RWPE1 (cell line): Measurements from ENCODE around the gene PCDHGB3.

ENCODE experiments used
- CTCF ChIA-PET: fragments of 350-600 bp; sonication (Branson Sonifier 250); formaldehyde crosslinking; extraction: SDS; loops from one replicate; lab custom pipeline; 2021; lab: Yijun Ruan, JAX
- POLR2A ChIA-PET: fragments of 400-600 bp; formaldehyde crosslinking; extraction: SDS; loops from one replicate; lab custom pipeline; 2020; ENCODE audit warnings: antibody characterized with exemption; ENCODE audit not compliant: low non-redundant PET; lab: Yijun Ruan, JAX
- DNase-seq: peaks from one replicate; pipeline ENCODE4 v3.0.0; 2012; ENCODE audit warnings: low spot score
- H3K27ac ChIP-seq: fragments of 450-650 bp; 2 replicates; pipeline ENCODE4 v1.5.1; 2017
- TF ChIP-seq, protein P1 (sequence below): fragments of 450-650 bp; conservative IDR thresholded peaks from 2 replicates; pipeline ENCODE4 v1.5.1; 2017; ENCODE audit warnings: low read depth, mild to moderate bottlenecking

PCDHGB3 gene

GRCh38 chr5:141420855-141421488 lies 50.9 kb downstream of the PCDHGB3 start, which contains the start of gene PCDHGA11:
Gene PCDHGA11 (plus strand): TSS chr5:141421051. CDS start chr5:141421228, 177 bp downstream.
- DNase-seq = no peak
- ChIA-PET CTCF (interaction anchor here (0.7 to 0.9 kb wide), 3 partner anchors 12 to 164 kb away, joined by 3 to 4 read pairs (median 4); no protein-coding TSS in a partner anchor), POLR2A (no interaction called here)
- no peak within 1 kb of the TSS for H3K27ac ChIP-seq
- TF ChIP-seq, protein P1, sequence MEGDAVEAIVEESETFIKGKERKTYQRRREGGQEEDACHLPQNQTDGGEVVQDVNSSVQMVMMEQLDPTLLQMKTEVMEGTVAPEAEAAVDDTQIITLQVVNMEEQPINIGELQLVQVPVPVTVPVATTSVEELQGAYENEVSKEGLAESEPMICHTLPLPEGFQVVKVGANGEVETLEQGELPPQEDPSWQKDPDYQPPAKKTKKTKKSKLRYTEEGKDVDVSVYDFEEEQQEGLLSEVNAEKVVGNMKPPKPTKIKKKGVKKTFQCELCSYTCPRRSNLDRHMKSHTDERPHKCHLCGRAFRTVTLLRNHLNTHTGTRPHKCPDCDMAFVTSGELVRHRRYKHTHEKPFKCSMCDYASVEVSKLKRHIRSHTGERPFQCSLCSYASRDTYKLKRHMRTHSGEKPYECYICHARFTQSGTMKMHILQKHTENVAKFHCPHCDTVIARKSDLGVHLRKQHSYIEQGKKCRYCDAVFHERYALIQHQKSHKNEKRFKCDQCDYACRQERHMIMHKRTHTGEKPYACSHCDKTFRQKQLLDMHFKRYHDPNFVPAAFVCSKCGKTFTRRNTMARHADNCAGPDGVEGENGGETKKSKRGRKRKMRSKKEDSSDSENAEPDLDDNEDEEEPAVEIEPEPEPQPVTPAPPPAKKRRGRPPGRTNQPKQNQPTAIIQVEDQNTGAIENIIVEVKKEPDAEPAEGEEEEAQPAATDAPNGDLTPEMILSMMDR = no peak

DNA sequence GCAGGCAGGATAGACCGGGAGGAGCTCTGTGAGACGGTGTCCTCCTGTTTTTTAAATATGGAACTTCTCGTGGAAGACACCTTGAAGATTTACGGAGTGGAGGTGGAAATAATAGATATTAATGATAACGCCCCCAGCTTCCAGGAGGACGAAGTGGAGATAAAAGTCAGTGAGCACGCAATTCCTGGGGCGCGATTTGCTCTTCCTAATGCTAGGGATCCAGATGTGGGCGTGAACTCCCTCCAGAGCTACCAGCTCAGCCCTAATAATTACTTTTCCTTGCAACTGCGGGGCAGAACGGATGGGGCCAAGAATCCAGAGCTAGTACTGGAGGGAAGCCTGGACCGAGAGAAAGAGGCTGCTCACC lies 51.4 kb downstream of the PCDHGB3 start:
- no peak for DNase-seq
- POLR2A ChIA-PET = no interaction called here
- CTCF ChIA-PET = interaction anchor here (0.6 to 0.7 kb wide), 2 partner anchors 11 to 159 kb away, joined by 3 read pairs; no protein-coding TSS in a partner anchor
- H3K27ac ChIP-seq = no peak overlapping the region
- TF ChIP-seq, protein P1 = no peak
